ENCODE results near the gene DOCK8. TPM values are rescaled to one million over a fixed set of nuclear protein-coding genes. Genes with fewer than 3 reads are reported as not detected.

DOCK8 gene
- total and polyA plus RNA-seq, 2 of the 4 experiments (the other 2 are of a cell fraction), result not detected

GRCh38 chr9:504921-505740 lies 290.5 kb downstream of the DOCK8 start (continued):
- TF ChIP-seq CEBPB (IDR thresholded peaks at IDR 0.05; ENCODE audit: low read depth, low read length) (no peak), POLR2A (IDR thresholded peaks at IDR 0.05; ENCODE audit: low read depth, low read length) (no peak)

DNA sequence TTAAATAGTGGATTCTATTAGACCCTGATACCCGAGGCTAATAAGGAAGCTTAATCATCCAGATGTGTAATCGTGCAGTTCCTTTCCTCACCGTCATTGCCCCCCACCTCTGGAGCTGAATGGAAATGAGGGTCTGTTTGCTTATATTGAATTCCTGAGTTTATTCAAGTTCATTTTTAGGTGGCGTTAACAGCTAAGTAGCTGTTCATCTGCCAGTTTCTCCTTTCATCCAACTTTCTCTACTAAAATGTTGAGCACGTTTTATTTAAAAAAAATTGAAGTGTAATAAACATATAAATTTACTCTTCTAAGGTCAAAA lies 291.0 kb downstream of the DOCK8 start:
- H4K20me1 ChIP-seq (ENCODE audit: insufficient read depth, low read length), result no peaks in the 10 kb centered on the region
- H3K27ac ChIP-seq (ENCODE audit: insufficient read depth, low read length), result no peak overlapping the region
- H2BK5ac ChIP-seq (ENCODE audit: low read depth, low read length, poor library complexity, severe bottlenecking), result no peak overlapping the region
- peak overlapping the region; percentile 52 for H2AFZ ChIP-seq (replicated peaks; ENCODE audit: low read length, poor library complexity)
- no peak overlapping the region for H4K91ac ChIP-seq (ENCODE audit: insufficient read depth, low read depth, low read length)
- no peak overlapping the region; the same call in 1 of the 2 replicates for H3K4me2 ChIP-seq (ENCODE audit: low read depth, low read length)
- no peak overlapping the region for H2BK20ac ChIP-seq (ENCODE audit: low read depth, low read length)
- dilution Hi-C loops (cut with HindIII; ENCODE audit: low sequenced_read_pairs, unreplicated experiment), result no loop called here
- intact Hi-C loops (cut with micrococcal nuclease), result loop anchor here (2.0 to 10.0 kb wide), 2 partner anchors 61 to 119 kb away; no protein-coding TSS in a partner anchor
- H2BK120ac ChIP-seq (ENCODE audit: low read depth, low read length), result no peak overlapping the region
- TF ChIP-seq USF2 (IDR thresholded peaks at IDR 0.05; ENCODE audit: low read depth, low read length) (no peak), CHD1 (IDR thresholded peaks at IDR 0.05; ENCODE audit: low read depth, low read length) (no peak), CEBPB (IDR thresholded peaks at IDR 0.05; ENCODE audit: low read depth, low read length) (no peak), SMC3 (IDR thresholded peaks at IDR 0.05; ENCODE audit: low read depth, low read length) (no peak)
- no peak overlapping the region for H4K5ac ChIP-seq (ENCODE audit: low read depth, low read length)
- H3K9me1 ChIP-seq (ENCODE audit: insufficient read depth, low read length), result no peaks in the 10 kb centered on the region; the same call in 1 of the 2 replicates
- in situ Hi-C loops (cut with MboI; ENCODE audit: low sequenced_read_pairs), result no loop called here
- no peaks in the 10 kb centered on the region for H3K36me3 ChIP-seq (ENCODE audit: control insufficient read depth, insufficient read depth, low read length)
- H2BK15ac ChIP-seq (ENCODE audit: low read depth, low read length), result no peak overlapping the region
- no peak overlapping the region for H3K4me3 ChIP-seq (ENCODE audit: insufficient read depth, low read depth, low read length)
- POLR2A ChIA-PET (ENCODE audit: unreplicated experiment), result no interaction called here
- no peaks in the 10 kb centered on the region; the same call in 1 of the 2 replicates for H3K4me1 ChIP-seq (ENCODE audit: control insufficient read depth, insufficient read depth, low read length)
- H3K79me1 ChIP-seq (ENCODE audit: low read depth in 1 of 2, low read length in 2 of 2), result no peaks in the 10 kb centered on the region
- H3K14ac ChIP-seq (replicated peaks; ENCODE audit: low read depth, low read length), result no peak overlapping the region
- DNase-seq (no peak), ATAC-seq (ENCODE audit: low read depth) (no peak)
- CTCF ChIA-PET, result no interaction called here
- WGBS, 2 experiments (ENCODE audit: extremely low coverage in 2 of 2, insufficient read length in 1 of 2), result no CpG with 5 or more reads among the region's 5 CpGs
- H2AK9ac ChIP-seq (replicated peaks; ENCODE audit: low read depth, low read length, poor library complexity), result no peak overlapping the region
- H3K27me3 ChIP-seq (ENCODE audit: control insufficient read depth, insufficient read depth, low read length), result peaks cover 27% of the 10 kb centered on the region
- no peak overlapping the region for H3K4ac ChIP-seq (ENCODE audit: low read depth, low read length)
- H4K8ac ChIP-seq (ENCODE audit: low read depth in 2 of 2, low read length in 2 of 2), result no peak overlapping the region
- BruUV-seq (replicated peaks), result no TSS peak
- H2AK5ac ChIP-seq (ENCODE audit: low read depth, low read length), result no peak overlapping the region
- no peak overlapping the region for H3K18ac ChIP-seq (ENCODE audit: low read depth, low read length)
- no peak overlapping the region for H3K9ac ChIP-seq (ENCODE audit: low read depth, low read length)
- H3K23ac ChIP-seq (ENCODE audit: low read depth, low read length), result no peak overlapping the region
- H3K56ac ChIP-seq (ENCODE audit: extremely low read depth, insufficient read depth, low read length), result no peak overlapping the region
- 0 out of 2 replicates have a peak, but pooled peaks cover 2% of the 10 kb centered on the region for H3K9me3 ChIP-seq (ENCODE audit: control insufficient read depth, insufficient read depth, low read length)
